ENCODE measurements around the gene RAB11FIP4.

GRCh38 chr17:31416503-31416923 lies 25.0 kb downstream of the RAB11FIP4 start:
- no peak for TF ChIP-seq EZH2phosphoT487 (IDR thresholded peaks at IDR 0.05; ENCODE audit: borderline replicate concordance)
- TF ChIP-seq, protein P1, sequence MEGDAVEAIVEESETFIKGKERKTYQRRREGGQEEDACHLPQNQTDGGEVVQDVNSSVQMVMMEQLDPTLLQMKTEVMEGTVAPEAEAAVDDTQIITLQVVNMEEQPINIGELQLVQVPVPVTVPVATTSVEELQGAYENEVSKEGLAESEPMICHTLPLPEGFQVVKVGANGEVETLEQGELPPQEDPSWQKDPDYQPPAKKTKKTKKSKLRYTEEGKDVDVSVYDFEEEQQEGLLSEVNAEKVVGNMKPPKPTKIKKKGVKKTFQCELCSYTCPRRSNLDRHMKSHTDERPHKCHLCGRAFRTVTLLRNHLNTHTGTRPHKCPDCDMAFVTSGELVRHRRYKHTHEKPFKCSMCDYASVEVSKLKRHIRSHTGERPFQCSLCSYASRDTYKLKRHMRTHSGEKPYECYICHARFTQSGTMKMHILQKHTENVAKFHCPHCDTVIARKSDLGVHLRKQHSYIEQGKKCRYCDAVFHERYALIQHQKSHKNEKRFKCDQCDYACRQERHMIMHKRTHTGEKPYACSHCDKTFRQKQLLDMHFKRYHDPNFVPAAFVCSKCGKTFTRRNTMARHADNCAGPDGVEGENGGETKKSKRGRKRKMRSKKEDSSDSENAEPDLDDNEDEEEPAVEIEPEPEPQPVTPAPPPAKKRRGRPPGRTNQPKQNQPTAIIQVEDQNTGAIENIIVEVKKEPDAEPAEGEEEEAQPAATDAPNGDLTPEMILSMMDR (conservative IDR thresholded peaks at IDR 0.05; ENCODE audit: low read length), result no peak
